Immature natural killer cell (primary cell): Measurements from ENCODE around the gene OPA1. TPM values are rescaled to one million over a fixed set of nuclear protein-coding genes. Genes with fewer than 3 reads are reported as not detected.

ENCODE experiments used
- polyA plus RNA-seq, 3 donors: library from polyadenylated mRNA; unstranded; fragments of 300-500 nt; fragmentation: Illumina TruSeq; gene quantifications; one replicate each; pipeline ENCODE4 v1.2.3, GENCODE V29; 2021

OPA1 gene
- polyA plus RNA-seq, 3 donors from 2014 or later, result 14.5 to 27.3 (median 15.7) TPM

Other genes starting within 250 kb of the OPA1 start
- gene ATP13A5, start 214.5 kb upstream of the OPA1 start, polyA plus RNA-seq, result not detected
- 1 to 10 TPM in 1 of 3 donors, not detected in 2; 1.9 TPM for gene ATP13A4, start 38.3 kb upstream of the OPA1 start, polyA plus RNA-seq